Progenitor cell of endocrine pancreas (in vitro differentiated cells): Measurements from ENCODE around the gene POLR1A. TPM values are rescaled to one million over a fixed set of nuclear protein-coding genes. Genes with fewer than 3 reads are reported as not detected.

Experiments used
- DNase-seq: peaks from one replicate; pipeline ENCODE4 v3.0.0; 2021; ENCODE audit warnings: low spot score; ENCODE audit not compliant: unreplicated experiment
- H3K27ac Mint-ChIP-seq: 2 replicates; pipeline ENCODE4 v1.8.0; 2021; ENCODE audit warnings: mild to moderate bottlenecking, moderate library complexity, mixed read lengths
- H3K27me3 Mint-ChIP-seq: 2 replicates; pipeline ENCODE4 v1.8.0; 2021; ENCODE audit warnings: mixed read lengths
- H3K36me3 Mint-ChIP-seq: 2 replicates; pipeline ENCODE4 v1.8.0; 2022; ENCODE audit warnings: mixed read lengths; ENCODE audit not compliant: insufficient read depth
- H3K4me1 Mint-ChIP-seq: 2 replicates; pipeline ENCODE4 v1.8.0; 2021; ENCODE audit warnings: low read depth, mixed read lengths
- H3K4me3 Mint-ChIP-seq: 2 replicates; pipeline ENCODE4 v1.8.0; 2021; ENCODE audit warnings: low read depth, mild to moderate bottlenecking, moderate library complexity, mixed read lengths
- H3K9me3 Mint-ChIP-seq: 2 replicates; pipeline ENCODE4 v1.8.0; 2021; ENCODE audit warnings: low read depth, mixed read lengths
- long read RNA-seq: library from polyadenylated mRNA; unstranded; transcript quantifications from one replicate; pipeline ENCODE4 v2.0.0, GENCODE V29; 2020
- total RNA-seq: library from RNA; stranded (reverse); gene quantifications from 2 replicates; pipeline ENCODE4 v1.2.1, GENCODE V29; 2021
- TF ChIP-seq, protein P1 (sequence below): fragments of 200-600 bp; sonication (generic); IDR thresholded peaks from one replicate; pipeline ENCODE4 v1.5.0; 2021; ENCODE audit warnings: antibody characterized with exemption, mild to moderate bottlenecking; ENCODE audit not compliant: unreplicated experiment

Gene POLR1A
- total RNA-seq = 47.9 and 51.3 TPM in 2 replicates
- long read RNA-seq, partial matches to known transcripts = 32 of 41 reads
- long read RNA-seq, other reads (novel, unspliced or antisense) = 9 of 41 reads

DNA sequence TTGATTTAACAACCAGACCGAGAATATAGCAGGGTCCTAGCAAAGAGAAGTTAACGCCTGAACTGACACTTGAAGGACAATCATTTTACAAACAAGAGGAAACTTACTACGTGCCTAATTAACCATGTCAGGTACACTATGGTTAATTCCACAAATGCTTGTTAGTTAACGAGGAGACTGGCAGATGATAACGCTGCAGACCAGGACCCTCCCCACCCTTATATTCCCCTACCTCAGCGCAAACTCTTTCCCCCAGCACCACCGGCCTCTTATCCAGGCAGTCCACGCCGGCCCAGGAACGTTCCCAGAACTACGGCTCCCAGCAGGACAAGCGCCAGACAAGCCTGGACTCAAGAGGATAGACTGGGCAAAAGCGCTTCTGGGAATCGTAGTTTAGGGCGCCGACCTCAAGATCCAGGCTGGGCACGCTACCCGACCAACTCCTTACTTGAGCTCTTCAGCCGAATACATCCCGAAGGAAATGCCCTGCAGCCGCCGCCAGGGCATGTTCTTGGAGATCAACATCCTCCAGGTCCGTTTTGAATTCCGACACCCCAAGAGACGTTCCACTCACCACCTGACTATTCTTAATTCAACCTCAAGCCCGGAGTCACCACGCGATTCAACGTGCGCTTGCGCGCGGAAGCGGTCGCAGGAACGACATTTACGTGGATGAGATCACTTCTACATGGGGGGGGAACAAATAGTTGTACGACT is at the start of gene POLR1A:
POLR1A (minus strand) TSS at position 635 of the 717 bp plus-strand sequence; CDS start at position 525, 110 bp downstream.
- DNase-seq = peak; percentile 60
- TF ChIP-seq, protein P1, sequence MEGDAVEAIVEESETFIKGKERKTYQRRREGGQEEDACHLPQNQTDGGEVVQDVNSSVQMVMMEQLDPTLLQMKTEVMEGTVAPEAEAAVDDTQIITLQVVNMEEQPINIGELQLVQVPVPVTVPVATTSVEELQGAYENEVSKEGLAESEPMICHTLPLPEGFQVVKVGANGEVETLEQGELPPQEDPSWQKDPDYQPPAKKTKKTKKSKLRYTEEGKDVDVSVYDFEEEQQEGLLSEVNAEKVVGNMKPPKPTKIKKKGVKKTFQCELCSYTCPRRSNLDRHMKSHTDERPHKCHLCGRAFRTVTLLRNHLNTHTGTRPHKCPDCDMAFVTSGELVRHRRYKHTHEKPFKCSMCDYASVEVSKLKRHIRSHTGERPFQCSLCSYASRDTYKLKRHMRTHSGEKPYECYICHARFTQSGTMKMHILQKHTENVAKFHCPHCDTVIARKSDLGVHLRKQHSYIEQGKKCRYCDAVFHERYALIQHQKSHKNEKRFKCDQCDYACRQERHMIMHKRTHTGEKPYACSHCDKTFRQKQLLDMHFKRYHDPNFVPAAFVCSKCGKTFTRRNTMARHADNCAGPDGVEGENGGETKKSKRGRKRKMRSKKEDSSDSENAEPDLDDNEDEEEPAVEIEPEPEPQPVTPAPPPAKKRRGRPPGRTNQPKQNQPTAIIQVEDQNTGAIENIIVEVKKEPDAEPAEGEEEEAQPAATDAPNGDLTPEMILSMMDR = no peak
- H3K9me3 Mint-ChIP-seq = no peaks in the 10 kb centered on the region
- H3K36me3 Mint-ChIP-seq = peaks cover 15% of the 10 kb centered on the region
- H3K4me3 Mint-ChIP-seq = peak within 1 kb of the TSS; percentile 93
- no peaks in the 10 kb centered on the region for H3K27me3 Mint-ChIP-seq
- H3K4me1 Mint-ChIP-seq = peaks cover 26% of the 10 kb centered on the region
- H3K27ac Mint-ChIP-seq = peak within 1 kb of the TSS; percentile 99

DNA sequence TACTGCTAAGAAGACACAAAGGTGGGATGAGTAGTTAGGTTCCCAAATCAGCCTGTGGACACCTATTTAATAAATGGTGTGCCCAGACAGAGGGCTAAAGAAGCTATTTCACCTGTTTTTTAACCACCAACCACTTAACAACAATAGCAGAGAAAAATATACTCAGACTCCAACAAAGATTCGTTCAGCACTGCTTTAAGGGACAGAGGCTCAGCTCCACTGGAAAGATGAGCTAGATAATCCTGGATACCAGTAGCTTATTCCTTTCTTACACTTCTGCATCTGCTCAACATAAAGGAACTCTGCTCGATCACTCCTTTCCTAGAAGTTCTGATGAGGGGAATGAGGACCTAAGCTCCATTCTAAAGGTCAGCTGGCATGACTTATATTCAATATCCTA is 44.8 kb upstream of the POLR1A start:
- Mint-ChIP-seq H3K27me3 (no peaks in the 10 kb centered on the region), H3K9me3 (no peaks in the 10 kb centered on the region), H3K36me3 (peaks cover 30% of the 10 kb centered on the region), H3K27ac (no peak overlapping the region), H3K4me1 (no peaks in the 10 kb centered on the region), H3K4me3 (no peak overlapping the region)
- DNase-seq = no peak
- TF ChIP-seq, protein P1 = no peak

DNA sequence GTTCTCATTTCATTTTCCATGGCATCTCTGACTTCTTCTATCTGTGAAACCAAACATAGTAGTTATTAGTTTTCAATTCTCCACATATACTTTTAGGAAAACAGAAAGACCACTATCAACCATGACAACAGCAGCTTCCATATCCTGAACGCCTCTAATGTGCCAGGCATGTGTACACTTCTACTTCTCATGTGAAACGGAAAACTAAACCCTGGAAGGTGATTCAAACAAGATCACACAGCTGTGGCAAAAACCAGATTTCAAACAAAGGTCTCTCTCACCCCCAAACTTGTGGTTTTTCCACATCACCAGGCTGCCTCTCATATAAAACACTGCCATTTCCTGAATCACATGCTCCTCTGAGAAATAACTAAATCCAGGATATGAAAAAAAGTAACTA is 42.1 kb upstream of the POLR1A start:
- H3K27ac Mint-ChIP-seq = no peak overlapping the region
- H3K27me3 Mint-ChIP-seq = no peaks in the 10 kb centered on the region
- H3K36me3 Mint-ChIP-seq = peaks cover 34% of the 10 kb centered on the region
- DNase-seq = no peak
- H3K9me3 Mint-ChIP-seq = no peaks in the 10 kb centered on the region
- no peaks in the 10 kb centered on the region for H3K4me1 Mint-ChIP-seq
- no peak overlapping the region for H3K4me3 Mint-ChIP-seq
- TF ChIP-seq, protein P1 = no peak

DNA sequence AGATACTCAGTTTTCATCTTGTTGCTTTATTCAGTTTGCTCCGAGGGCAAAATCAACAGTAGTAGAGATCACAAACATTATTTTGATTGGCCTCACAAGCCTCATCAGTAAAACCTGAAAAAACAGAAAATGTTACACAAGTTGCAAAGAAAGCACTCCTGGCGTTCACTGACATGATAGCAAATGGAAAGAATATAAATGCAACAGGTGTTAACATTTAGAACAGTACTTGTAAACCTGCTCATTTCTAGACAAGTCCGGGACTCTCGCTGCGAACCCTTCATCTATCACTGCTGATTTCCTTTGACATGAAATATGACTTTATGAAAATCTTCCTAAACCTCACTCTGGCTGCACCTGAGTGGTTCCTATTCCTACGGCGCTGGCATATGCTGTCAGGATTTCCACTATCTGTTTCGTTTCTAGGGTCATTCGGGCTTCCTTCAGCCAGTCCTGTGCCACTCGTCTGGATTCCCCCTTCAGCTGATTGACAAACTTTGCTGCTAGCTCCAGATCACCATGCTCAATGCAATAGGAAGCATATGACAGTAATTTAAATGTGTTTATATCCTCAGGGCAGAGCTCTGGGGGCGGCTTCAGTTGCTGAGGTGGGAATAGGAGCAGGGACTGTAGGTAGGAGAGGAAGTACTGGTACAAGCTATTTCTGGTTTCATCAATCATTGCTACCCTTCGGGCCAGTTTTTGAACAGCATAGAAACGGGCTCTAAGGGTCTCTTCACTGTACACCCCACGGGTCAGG is 38.4 kb upstream of the POLR1A start:
- TF ChIP-seq, protein P1 = no peak
- H3K27ac Mint-ChIP-seq = peak overlapping the region; percentile 76
- no peak for DNase-seq
- H3K4me1 Mint-ChIP-seq = no peaks in the 10 kb centered on the region
- peaks cover 30% of the 10 kb centered on the region for H3K36me3 Mint-ChIP-seq
- no peaks in the 10 kb centered on the region for H3K27me3 Mint-ChIP-seq
- no peaks in the 10 kb centered on the region for H3K9me3 Mint-ChIP-seq
- H3K4me3 Mint-ChIP-seq = no peak overlapping the region

DNA sequence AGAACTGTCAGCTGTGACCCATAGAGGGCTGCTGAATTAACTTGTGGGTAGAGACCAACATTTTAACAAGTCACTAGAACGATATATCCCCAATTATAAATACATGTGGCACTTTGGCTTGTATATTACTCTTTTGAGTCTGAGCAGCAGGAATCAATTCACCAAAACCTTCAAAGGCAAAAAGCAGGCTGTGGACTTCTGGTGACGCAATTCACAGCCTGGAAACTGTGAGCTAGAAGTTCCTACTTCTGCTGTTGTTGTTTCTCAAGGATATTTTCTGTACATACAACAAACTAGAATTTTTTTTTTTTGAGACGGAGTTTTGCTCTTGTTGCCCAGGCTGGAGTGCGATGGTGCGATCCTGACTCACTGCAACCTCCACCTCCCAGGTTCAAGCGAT is 37.6 kb upstream of the POLR1A start:
- H3K27ac Mint-ChIP-seq = peak overlapping the region; percentile 64
- DNase-seq = no peak
- TF ChIP-seq, protein P1 = no peak
- no peaks in the 10 kb centered on the region for H3K4me1 Mint-ChIP-seq
- no peaks in the 10 kb centered on the region for H3K27me3 Mint-ChIP-seq
- H3K9me3 Mint-ChIP-seq = no peaks in the 10 kb centered on the region
- no peak overlapping the region for H3K4me3 Mint-ChIP-seq
- peaks cover 30% of the 10 kb centered on the region for H3K36me3 Mint-ChIP-seq
